SK-N-SH treated with all-trans-retinoic acid at 6 μM for 48 hours (cell line): ENCODE data around the gene HNF4A.
A peak's percentile ranks its signal among the peaks of the same experiment; 100 is the strongest.
"Not testable (repeated sequence)": the region's sequence is repeated elsewhere in the genome, so short reads cannot be mapped to it uniquely, and the experiment has no call there.

Experiments used
- ATAC-seq: fragments of 200-7000 bp; cut with Tn5 transposase; 3 replicates; pipeline ENCODE4 v1.9.1; 2020; ENCODE audit warnings: mild to moderate bottlenecking, moderate library complexity
- ARNTL ChIP-seq: fragments of 450-650 bp; formaldehyde crosslinking; IDR thresholded peaks from 2 replicates; pipeline ENCODE4 v1.5.0; 2020; ENCODE audit warnings: low read depth, mild to moderate bottlenecking, moderate library complexity, borderline replicate concordance
- BACH2 ChIP-seq: fragments of 250-450 bp; sonication (Bioruptor Pico); IDR thresholded peaks from 2 replicates; pipeline ENCODE4 v1.9.0; 2021; ENCODE audit warnings: mild to moderate bottlenecking, borderline replicate concordance
- CREB5 ChIP-seq: fragments of 250-450 bp; sonication (Bioruptor Pico); IDR thresholded peaks from 2 replicates; pipeline ENCODE4 v1.5.1; 2020; ENCODE audit warnings: low read depth, mild to moderate bottlenecking, moderate library complexity
- CSDC2 ChIP-seq: fragments of 250-450 bp; sonication (Bioruptor Pico); IDR thresholded peaks from 2 replicates; pipeline ENCODE4 v1.5.0; 2020; ENCODE audit warnings: mild to moderate bottlenecking, moderate library complexity
- CSRNP3 ChIP-seq: fragments of 250-450 bp; sonication (Bioruptor Pico); IDR thresholded peaks from 2 replicates; pipeline ENCODE4 v1.5.1; 2021; ENCODE audit warnings: mild to moderate bottlenecking, moderate library complexity
- ESRRG ChIP-seq: fragments of 250-450 bp; sonication (Bioruptor Pico); IDR thresholded peaks from 2 replicates; pipeline ENCODE4 v1.6.1; 2021; ENCODE audit warnings: mild to moderate bottlenecking
- GLIS3 ChIP-seq: fragments of 250-450 bp; sonication (Bioruptor Pico); IDR thresholded peaks from 2 replicates; pipeline ENCODE4 v1.5.0; 2020; ENCODE audit warnings: mild to moderate bottlenecking, moderate library complexity
- ISL1 ChIP-seq: fragments of 250-450 bp; sonication (Bioruptor Pico); IDR thresholded peaks from 2 replicates; pipeline ENCODE4 v2.1.2; 2022; ENCODE audit warnings: mild to moderate bottlenecking, moderate library complexity
- OSR1 ChIP-seq: fragments of 250-450 bp; sonication (Bioruptor Pico); IDR thresholded peaks from 2 replicates; pipeline ENCODE4 v1.8.0; 2022; ENCODE audit warnings: moderate library complexity, mild to moderate bottlenecking, inconsistent platforms
- PATZ1 ChIP-seq: fragments of 250-450 bp; sonication (Bioruptor Pico); IDR thresholded peaks from 2 replicates; pipeline ENCODE4 v1.8.0; 2020; ENCODE audit warnings: mild to moderate bottlenecking, moderate library complexity, borderline replicate concordance
- POU6F1 ChIP-seq: fragments of 250-450 bp; sonication (Bioruptor Pico); IDR thresholded peaks from 2 replicates; pipeline ENCODE4 v1.8.0; 2021; ENCODE audit warnings: low read depth, mild to moderate bottlenecking, moderate library complexity, borderline replicate concordance
- PPARA ChIP-seq: fragments of 250-450 bp; sonication (Bioruptor Pico); IDR thresholded peaks from 2 replicates; pipeline ENCODE4 v1.5.0; 2020; ENCODE audit warnings: mild to moderate bottlenecking, borderline replicate concordance
- RARB ChIP-seq: fragments of 250-450 bp; sonication (Bioruptor Pico); IDR thresholded peaks from 2 replicates; pipeline ENCODE4 v1.8.0; 2021; ENCODE audit warnings: mild to moderate bottlenecking, moderate library complexity
- SNAI2 ChIP-seq: fragments of 250-450 bp; sonication (Bioruptor Pico); IDR thresholded peaks from 2 replicates; pipeline ENCODE4 v1.5.0; 2020; ENCODE audit warnings: mild to moderate bottlenecking, moderate library complexity
- TCF4 ChIP-seq: fragments of 250-450 bp; sonication (Bioruptor Pico); IDR thresholded peaks from 2 replicates; pipeline ENCODE4 v1.8.0; 2021; ENCODE audit warnings: mild to moderate bottlenecking, moderate library complexity, borderline replicate concordance
- TSHZ2 ChIP-seq: fragments of 250-450 bp; sonication (Bioruptor Pico); IDR thresholded peaks from 2 replicates; pipeline ENCODE4 v1.5.0; 2020; ENCODE audit warnings: mild to moderate bottlenecking, moderate library complexity
- ZC3H10 ChIP-seq: fragments of 250-450 bp; sonication (Bioruptor Pico); IDR thresholded peaks from 2 replicates; pipeline ENCODE4 v1.5.1; 2021; ENCODE audit warnings: mild to moderate bottlenecking, moderate library complexity
- ZFP3 ChIP-seq: fragments of 250-450 bp; sonication (Bioruptor Pico); IDR thresholded peaks from 2 replicates; pipeline ENCODE4 v1.5.0; 2020; ENCODE audit warnings: mild to moderate bottlenecking, moderate library complexity
- ZFP30 ChIP-seq: fragments of 450-650 bp; formaldehyde crosslinking; IDR thresholded peaks from 2 replicates; pipeline ENCODE4 v1.5.0; 2022; ENCODE audit warnings: mild to moderate bottlenecking, moderate library complexity
- ZNF565 ChIP-seq: fragments of 450-650 bp; formaldehyde crosslinking; conservative IDR thresholded peaks from 2 replicates; pipeline ENCODE4 v1.5.0; 2020; ENCODE audit warnings: low read depth, mild to moderate bottlenecking, moderate library complexity
- ZNF70 ChIP-seq: fragments of 450-650 bp; formaldehyde crosslinking; IDR thresholded peaks from 2 replicates; pipeline ENCODE4 v1.5.0; 2020; ENCODE audit warnings: mild to moderate bottlenecking, moderate library complexity

The HNF4A gene

GRCh38 chr20:44471481-44471882 is 116.0 kb downstream of the HNF4A start:
- ATAC-seq = peak; percentile 33
- TF ChIP-seq ISL1 (CRISPR knock-in tag) (no peak), TCF4 (CRISPR knock-in tag) (no peak), ZNF70 (CRISPR knock-in tag) (no peak), GLIS3 (CRISPR knock-in tag) (no peak), CSDC2 (CRISPR knock-in tag) (no peak), ZFP3 (CRISPR knock-in tag) (no peak), RARB (CRISPR knock-in tag) (no peak), CSRNP3 (CRISPR knock-in tag) (no peak), POU6F1 (CRISPR knock-in tag) (no peak), BACH2 (CRISPR knock-in tag) (no peak), ZFP30 (CRISPR knock-in tag) (no peak)

GRCh38 chr20:44472283-44472682 is 116.8 kb downstream of the HNF4A start:
- not testable (repeated sequence) for ATAC-seq

GRCh38 chr20:44475372-44475693 is 119.8 kb downstream of the HNF4A start:
- ATAC-seq = no peak
- TF ChIP-seq BACH2 (CRISPR knock-in tag) = no peak
- TF ChIP-seq ZFP3 (CRISPR knock-in tag) = no peak
- no peak for TF ChIP-seq ZFP30 (CRISPR knock-in tag)
- no peak for TF ChIP-seq CSDC2 (CRISPR knock-in tag)
- no peak for TF ChIP-seq ARNTL (CRISPR knock-in tag)
- no peak for TF ChIP-seq GLIS3 (CRISPR knock-in tag)

- no peak for TF ChIP-seq ARNTL (CRISPR knock-in tag)
- TF ChIP-seq CSDC2 (CRISPR knock-in tag) = no peak
- TF ChIP-seq RARB (CRISPR knock-in tag) = no peak
- TF ChIP-seq TCF4 (CRISPR knock-in tag) = no peak
- TF ChIP-seq ZC3H10 (CRISPR knock-in tag) = no peak
- no peak for TF ChIP-seq CREB5 (CRISPR knock-in tag)
- TF ChIP-seq SNAI2 (CRISPR knock-in tag) = no peak
- peak; percentile 2; the same call in 1 of the 2 replicates for TF ChIP-seq ESRRG (CRISPR knock-in tag)
- TF ChIP-seq ISL1 (CRISPR knock-in tag) = no peak
- TF ChIP-seq POU6F1 (CRISPR knock-in tag) = no peak
- TF ChIP-seq PATZ1 (CRISPR knock-in tag) = peak; percentile 73
- TF ChIP-seq PPARA = no peak
- no peak for TF ChIP-seq ZFP3 (CRISPR knock-in tag)
- TF ChIP-seq OSR1 = no peak
- TF ChIP-seq GLIS3 (CRISPR knock-in tag) = no peak
- no peak for TF ChIP-seq TSHZ2 (CRISPR knock-in tag)
- no peak for TF ChIP-seq ZNF565
- peak; percentile 97 for ATAC-seq
Observed at GRCh38 chr20:44475694-44476560, 120.4 kb downstream of the HNF4A start, which contains the start of gene TTPAL. TTPAL (plus strand) TSS chr20:44475874; CDS start chr20:44480000, 4,126 bp downstream.
